ENCODE results near the gene GDPD5. TPM values are rescaled to one million over a fixed set of nuclear protein-coding genes. Genes with fewer than 3 reads are reported as not detected.

GDPD5 gene
- total RNA-seq, 1 experiment from 2014 or later, result 7.8 TPM

DNA sequence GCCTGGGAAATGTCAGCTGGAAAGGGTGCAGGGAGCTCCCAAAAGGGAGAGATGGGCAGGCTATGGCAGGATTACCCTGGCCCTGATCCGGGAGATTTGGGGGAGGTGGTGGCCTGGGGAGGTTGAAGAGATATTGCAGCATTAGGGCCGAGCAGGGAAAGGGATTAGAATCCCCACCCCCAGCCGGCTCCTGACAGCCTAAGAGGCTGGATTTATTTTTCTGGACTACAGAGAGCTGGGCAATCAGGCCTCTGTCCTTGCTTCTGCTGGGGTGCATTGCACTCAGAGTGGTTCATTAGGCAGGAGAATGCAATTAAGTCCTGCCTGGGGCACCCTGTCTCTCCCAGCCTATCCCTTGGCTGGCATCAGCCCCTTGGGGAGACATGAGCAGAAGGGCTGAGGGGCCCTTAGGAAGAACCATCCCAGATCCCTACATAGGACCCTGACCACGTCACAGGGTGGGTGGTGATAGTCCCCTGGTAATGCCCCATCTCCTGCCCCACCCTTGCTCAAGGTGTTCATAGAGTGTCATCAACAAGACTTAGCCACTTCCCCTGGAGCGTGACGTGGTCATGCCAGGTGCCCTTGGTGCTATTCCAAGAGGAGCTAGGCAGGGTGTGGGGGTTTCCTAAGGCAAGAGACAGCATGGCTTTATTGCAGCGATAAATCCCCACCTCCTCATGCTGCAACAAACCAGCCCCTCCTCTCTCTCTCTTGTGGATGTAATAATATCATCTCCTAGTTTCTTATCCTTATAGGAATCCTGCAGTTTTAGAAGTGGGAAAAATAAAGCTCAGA lies 54.4 kb downstream of the GDPD5 start:
- Histone ChIP-seq H2BK15ac (ENCODE audit: low read depth, low read length) (no peak overlapping the region), H2AK5ac (ENCODE audit: insufficient read length, low read length) (no peak overlapping the region), H3K9ac (ENCODE audit: extremely low read depth, insufficient read length, low read length) (no peak overlapping the region), H3K14ac (ENCODE audit: insufficient read depth, low read length) (no peak overlapping the region), H2BK120ac (ENCODE audit: low read depth, low read length, poor library complexity, severe bottlenecking) (no peak overlapping the region), H3K4ac (ENCODE audit: low read depth, low read length) (no peak overlapping the region), H4K5ac (ENCODE audit: insufficient read length, low read depth, low read length) (no peak overlapping the region), H2BK12ac (ENCODE audit: insufficient read length, low read depth, low read length) (no peak overlapping the region), H3K27me3 (ENCODE audit: insufficient read depth, low read length) (no peaks in the 10 kb centered on the region), H3K27ac (ENCODE audit: insufficient read length, low read depth, low read length) (no peak overlapping the region), H2BK5ac (ENCODE audit: insufficient read length, low read length) (no peak overlapping the region), H3T11ph (ENCODE audit: low read length) (no peak overlapping the region), H3K4me1 (ENCODE audit: insufficient read depth, low read length) (no peaks in the 10 kb centered on the region), H3K56ac (ENCODE audit: insufficient read length, low read depth, low read length) (no peak overlapping the region), H3K23me2 (ENCODE audit: insufficient read length, low read depth, low read length, poor library complexity, severe bottlenecking) (no peaks in the 10 kb centered on the region), H3K9me3 (ENCODE audit: control insufficient read depth, low read depth, low read length) (no peaks in the 10 kb centered on the region), H4K8ac (replicated peaks; ENCODE audit: insufficient read length, low read depth, low read length) (no peak overlapping the region), H3K79me1 (ENCODE audit: insufficient read depth, low read depth, low read length, poor library complexity, severe bottlenecking) (no peaks in the 10 kb centered on the region), H3K18ac (ENCODE audit: insufficient read length, low read depth, low read length) (no peak overlapping the region), H3K4me2 (ENCODE audit: insufficient read depth, insufficient read length, low read length) (no peak overlapping the region), H4K20me1 (ENCODE audit: control insufficient read depth, insufficient read depth, insufficient read length) (no peaks in the 10 kb centered on the region), H2BK20ac (ENCODE audit: low read depth, low read length, poor library complexity, severe bottlenecking) (no peak overlapping the region), H2AFZ (ENCODE audit: low read length) (no peak overlapping the region), H4K91ac (ENCODE audit: insufficient read length, low read depth, low read length) (no peak overlapping the region), H3K79me2 (ENCODE audit: insufficient read depth, low read length) (no peaks in the 10 kb centered on the region), H3K23ac (ENCODE audit: insufficient read length, low read depth, low read length) (no peak overlapping the region)
- TF ChIP-seq, protein P1, sequence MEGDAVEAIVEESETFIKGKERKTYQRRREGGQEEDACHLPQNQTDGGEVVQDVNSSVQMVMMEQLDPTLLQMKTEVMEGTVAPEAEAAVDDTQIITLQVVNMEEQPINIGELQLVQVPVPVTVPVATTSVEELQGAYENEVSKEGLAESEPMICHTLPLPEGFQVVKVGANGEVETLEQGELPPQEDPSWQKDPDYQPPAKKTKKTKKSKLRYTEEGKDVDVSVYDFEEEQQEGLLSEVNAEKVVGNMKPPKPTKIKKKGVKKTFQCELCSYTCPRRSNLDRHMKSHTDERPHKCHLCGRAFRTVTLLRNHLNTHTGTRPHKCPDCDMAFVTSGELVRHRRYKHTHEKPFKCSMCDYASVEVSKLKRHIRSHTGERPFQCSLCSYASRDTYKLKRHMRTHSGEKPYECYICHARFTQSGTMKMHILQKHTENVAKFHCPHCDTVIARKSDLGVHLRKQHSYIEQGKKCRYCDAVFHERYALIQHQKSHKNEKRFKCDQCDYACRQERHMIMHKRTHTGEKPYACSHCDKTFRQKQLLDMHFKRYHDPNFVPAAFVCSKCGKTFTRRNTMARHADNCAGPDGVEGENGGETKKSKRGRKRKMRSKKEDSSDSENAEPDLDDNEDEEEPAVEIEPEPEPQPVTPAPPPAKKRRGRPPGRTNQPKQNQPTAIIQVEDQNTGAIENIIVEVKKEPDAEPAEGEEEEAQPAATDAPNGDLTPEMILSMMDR (conservative IDR thresholded peaks at IDR 0.05), result no peak
- H3K27me3 Mint-ChIP-seq (ENCODE audit: low read depth), result no peaks in the 10 kb centered on the region; the same call in 1 of the 2 replicates
- no peak overlapping the region for H3K4me3 Mint-ChIP-seq
- no peaks in the 10 kb centered on the region; a peak in 1 of 5 replicates for H3K9me3 Mint-ChIP-seq
- no peak for DNase-seq
- H3K4me1 Mint-ChIP-seq, result peaks cover 31 to 47% of the 10 kb centered on the region in 2 experiments
- H3K27ac Mint-ChIP-seq, result 0 out of 7 replicates have a peak overlapping the region, but pooled peaks of 1 of the 3 experiments have one; percentile 44
- WGBS (ENCODE audit: extremely low coverage, insufficient read length, low lambda C conversion rate), result no CpG with 5 or more reads among the region's 7 CpGs
- no peaks in the 10 kb centered on the region for H3K36me3 Mint-ChIP-seq (ENCODE audit: insufficient read depth in 1 of 3, low read depth in 3 of 3)
